Stimulated activated CD4-positive, alpha-beta T cell treated with anti-CD3 and anti-CD28 coated beads, Interleukin-1b, Interleukin-23, amount 100 ng/mL, for 48 hours (primary cell): ENCODE results near the gene VPS13C.
"Not testable (repeated sequence)": the region's sequence is repeated elsewhere in the genome, so short reads cannot be mapped to it uniquely, and the experiment has no call there.

ENCODE experiments used
- DNase-seq: peaks from one replicate; pipeline ENCODE4 v3.0.0-alpha.2; 2020

The VPS13C gene

GRCh38 chr15:62071711-62072308, 11.6 kb upstream of the VPS13C start:
- DNase-seq, result no peak

- DNase-seq, result no peak
Measured at GRCh38 chr15:62069551-62069950, 9.3 kb upstream of the VPS13C start.

GRCh38 chr15:62068810-62069167, 8.5 kb upstream of the VPS13C start:
- no peak for DNase-seq

- peak; percentile 13 for DNase-seq
Measured at GRCh38 chr15:62068071-62068809, 8.0 kb upstream of the VPS13C start.

- peak; percentile 11 for DNase-seq
Measured at GRCh38 chr15:62067448-62068044, 7.3 kb upstream of the VPS13C start.

- peak; percentile 59 for DNase-seq
Measured at GRCh38 chr15:62066663-62067447, 6.6 kb upstream of the VPS13C start, which contains the start of gene C2CD4A. Gene C2CD4A, plus strand, starts transcription at chr15:62066977. Its CDS starts 637 bp downstream, at chr15:62067614.

GRCh38 chr15:62063825-62064635, 3.8 kb upstream of the VPS13C start:
- DNase-seq, result no peak

GRCh38 chr15:62060896-62061280, 641 bp upstream of the VPS13C start:
- no peak for DNase-seq

GRCh38 chr15:62059816-62060112, 483 bp downstream of the VPS13C start:
- peak; percentile 63 for DNase-seq

- no peak for DNase-seq
Measured at GRCh38 chr15:62059108-62059815, 985 bp downstream of the VPS13C start.

- DNase-seq, result no peak
Measured at GRCh38 chr15:62058327-62059028, 1.8 kb downstream of the VPS13C start.

GRCh38 chr15:62057341-62057980, 2.8 kb downstream of the VPS13C start:
- no peak for DNase-seq

GRCh38 chr15:62054979-62055378, 5.3 kb downstream of the VPS13C start:
- no peak for DNase-seq

GRCh38 chr15:62053439-62054085, 6.7 kb downstream of the VPS13C start:
- DNase-seq, result no peak

GRCh38 chr15:62052713-62053112, 7.5 kb downstream of the VPS13C start:
- no peak for DNase-seq

GRCh38 chr15:62051166-62051565, 9.1 kb downstream of the VPS13C start:
- no peak for DNase-seq

- no peak for DNase-seq
Measured at GRCh38 chr15:62050115-62050514, 10.1 kb downstream of the VPS13C start.

GRCh38 chr15:62048254-62048653, 12.0 kb downstream of the VPS13C start:
- DNase-seq, result not testable (repeated sequence)

GRCh38 chr15:62047282-62047827, 12.9 kb downstream of the VPS13C start:
- DNase-seq, result no peak
